Erythroblast (primary cell): ENCODE results near the gene TMOD4.

Experiments used
- GATA1 ChIP-seq: IDR thresholded peaks from 2 replicates; pipeline ENCODE4 v1.6.1; 2011; ENCODE audit warnings: low read depth, mild to moderate bottlenecking, control low read depth, low read length, moderate library complexity
- POLR2A ChIP-seq: IDR thresholded peaks from 2 replicates; pipeline ENCODE4 v1.6.1; 2011; ENCODE audit warnings: mild to moderate bottlenecking, low read length

DNA sequence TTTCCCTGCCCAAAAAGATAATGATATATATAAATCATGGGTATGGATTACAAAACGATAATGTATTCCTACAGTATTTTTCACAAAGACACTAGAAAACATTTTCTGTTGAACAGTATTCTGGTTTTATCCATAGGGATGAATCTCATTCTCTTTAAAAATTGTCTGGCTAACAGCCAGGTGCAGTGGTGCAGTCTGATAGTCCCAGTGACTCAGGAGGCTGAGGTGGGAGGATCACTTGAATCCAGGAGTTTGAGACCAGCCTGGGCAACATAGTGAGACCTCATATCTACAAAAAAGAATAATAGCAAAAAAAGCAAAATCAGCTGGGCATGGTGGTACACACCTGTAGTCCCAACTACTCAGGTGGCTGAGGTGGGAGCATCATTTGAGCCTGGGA lies 45.8 kb upstream of the TMOD4 start:
- TF ChIP-seq POLR2A (no peak), GATA1 (no peak)
